Measurements from ENCODE around the gene RFX5. TPM values are rescaled to one million over a fixed set of nuclear protein-coding genes. Genes with fewer than 3 reads are reported as not detected.

Gene RFX5
- total and polyA plus RNA-seq, 9 of the 15 experiments (the other 6 are each of a cell fraction or from before 2014, with no cell fraction given) = 3.8 to 48.2 (median 32.2) TPM

DNA sequence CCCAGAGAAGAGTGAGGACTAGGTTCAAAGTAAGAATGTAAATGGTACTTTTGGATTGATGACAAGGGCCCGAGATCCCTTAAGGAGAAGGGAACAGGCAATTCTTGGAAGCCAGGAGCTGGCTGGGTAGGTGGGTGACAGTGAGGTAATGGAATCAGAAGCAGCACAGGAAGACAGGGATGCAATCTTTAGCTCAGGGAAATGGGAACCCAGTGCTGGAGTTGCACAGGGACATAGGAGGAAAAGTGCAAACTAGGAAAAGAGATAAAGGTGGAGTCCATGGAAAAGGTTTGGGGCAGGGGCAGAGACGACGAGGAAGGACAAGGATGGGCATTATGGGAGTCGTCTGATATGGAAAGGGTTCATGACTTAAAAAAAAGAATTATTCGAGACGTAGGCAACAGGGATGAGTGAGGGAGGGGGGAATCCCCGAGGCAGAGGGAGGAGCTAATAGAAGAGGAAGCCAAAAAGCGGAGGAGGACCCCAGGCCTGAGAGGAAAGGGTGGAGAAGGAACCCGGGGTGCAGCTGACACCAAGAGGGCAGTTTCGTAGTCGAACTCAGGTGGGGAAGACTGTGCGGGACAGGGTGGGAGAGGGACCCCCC is 20.3 kb downstream of the RFX5 start:
- WGBS (ENCODE audit: insufficient coverage, low coverage, missing lambda C conversion rate) = 0% methylated on average over 9 of the region's 12 CpGs
- FAIRE-seq (peak; percentile 54), ATAC-seq (peak; percentile 76), DNase-seq (ENCODE audit: extremely low read depth in 1 of 4, low spot score in 3 of 4) (peak in 2 of 4 experiments; percentile 73 to 79)
- H2AFZ ChIP-seq (ENCODE audit: low read depth, low read length) = peak overlapping the region; percentile 97; the same call in 1 of the 2 replicates
- no peaks in the 10 kb centered on the region for H3K9me1 ChIP-seq (ENCODE audit: control insufficient read depth, insufficient read depth, low read length)
- CTCF ChIA-PET (ENCODE audit: low intra/inter-chr PET ratio) = no interaction called here
- BruUV-seq (replicated peaks) = no TSS peak
- peaks cover 21% of the 10 kb centered on the region for H3K36me3 ChIP-seq (ENCODE audit: control insufficient read depth, insufficient read depth, low read length)
- H3K4me3 ChIP-seq = peak overlapping the region; percentile 55
- intact Hi-C loops (cut with micrococcal nuclease) (loop anchor here (1.0 kb wide), 1 partner anchor 15 kb away; no protein-coding TSS in a partner anchor), in situ Hi-C loops (cut with MboI) (no loop called here)
- H3K27ac ChIP-seq (ENCODE audit: extremely low read depth, low read depth, low read length) = peak overlapping the region; percentile 86
- peak overlapping the region; percentile 97 for H3K4me2 ChIP-seq (ENCODE audit: insufficient read depth, low read length)
- H3K27me3 ChIP-seq (ENCODE audit: control insufficient read depth in 2 of 2, insufficient read depth in 2 of 2, low read length in 2 of 2) = no peaks in the 10 kb centered on the region
- POLR2A ChIA-PET = interaction anchor here (0.7 to 12.6 kb wide), 11 partner anchors 9 to 265 kb away, joined by 3 to 156 read pairs (median 7); partner anchors contain the start of genes PSMB4, PSMD4 and RFX5
- H3K9me3 ChIP-seq (replicated peaks; ENCODE audit: control insufficient read depth, insufficient read depth, low read depth, low read length) = no peaks in the 10 kb centered on the region
- 0 out of 2 replicates have a peak, but pooled peaks cover 5% of the 10 kb centered on the region for H4K20me1 ChIP-seq (replicated peaks; ENCODE audit: control insufficient read depth, insufficient read depth, low read length)
- peaks cover 34% of the 10 kb centered on the region for H3K79me2 ChIP-seq (ENCODE audit: control insufficient read depth, insufficient read depth, low read length)
- H3K9ac ChIP-seq (ENCODE audit: insufficient read depth in 1 of 2, low read depth in 2 of 2, low read length in 2 of 2) = peak overlapping the region; percentile 72 to 94
- peaks cover 3 to 35% of the 10 kb centered on the region in 2 experiments; a peak in 4 of 5 replicates for H3K4me1 ChIP-seq (replicated peaks in 1 of 2; ENCODE audit: control insufficient read depth in 2 of 2, insufficient read depth in 2 of 2, low read length in 2 of 2)
- TF ChIP-seq ELF4 (CRISPR knock-in tag; IDR thresholded peaks at IDR 0.05) (peak; percentile 10; the same call in 1 of the 2 replicates), HSF4 (CRISPR knock-in tag; IDR thresholded peaks at IDR 0.05; ENCODE audit: borderline replicate concordance) (no peak), ZNF239 (CRISPR knock-in tag; IDR thresholded peaks at IDR 0.05) (no peak), DPF2 (IDR thresholded peaks at IDR 0.05) (no peak), LARP7 (IDR thresholded peaks at IDR 0.05) (0 out of 2 replicates have a peak, but pooled peaks have one; percentile 12), CEBPG (CRISPR knock-in tag; IDR thresholded peaks at IDR 0.05) (no peak), CEBPG (tag; conservative IDR thresholded peaks at IDR 0.05 in 1 of 2, IDR thresholded peaks at IDR 0.05 in 1 of 2) (no peak), TRIM28 (IDR thresholded peaks at IDR 0.05) (no peak), KAT7 (CRISPR knock-in tag; IDR thresholded peaks at IDR 0.05; ENCODE audit: borderline replicate concordance) (0 out of 2 replicates have a peak, but pooled peaks have one; percentile 59)
- TF ChIP-seq, protein P1, sequence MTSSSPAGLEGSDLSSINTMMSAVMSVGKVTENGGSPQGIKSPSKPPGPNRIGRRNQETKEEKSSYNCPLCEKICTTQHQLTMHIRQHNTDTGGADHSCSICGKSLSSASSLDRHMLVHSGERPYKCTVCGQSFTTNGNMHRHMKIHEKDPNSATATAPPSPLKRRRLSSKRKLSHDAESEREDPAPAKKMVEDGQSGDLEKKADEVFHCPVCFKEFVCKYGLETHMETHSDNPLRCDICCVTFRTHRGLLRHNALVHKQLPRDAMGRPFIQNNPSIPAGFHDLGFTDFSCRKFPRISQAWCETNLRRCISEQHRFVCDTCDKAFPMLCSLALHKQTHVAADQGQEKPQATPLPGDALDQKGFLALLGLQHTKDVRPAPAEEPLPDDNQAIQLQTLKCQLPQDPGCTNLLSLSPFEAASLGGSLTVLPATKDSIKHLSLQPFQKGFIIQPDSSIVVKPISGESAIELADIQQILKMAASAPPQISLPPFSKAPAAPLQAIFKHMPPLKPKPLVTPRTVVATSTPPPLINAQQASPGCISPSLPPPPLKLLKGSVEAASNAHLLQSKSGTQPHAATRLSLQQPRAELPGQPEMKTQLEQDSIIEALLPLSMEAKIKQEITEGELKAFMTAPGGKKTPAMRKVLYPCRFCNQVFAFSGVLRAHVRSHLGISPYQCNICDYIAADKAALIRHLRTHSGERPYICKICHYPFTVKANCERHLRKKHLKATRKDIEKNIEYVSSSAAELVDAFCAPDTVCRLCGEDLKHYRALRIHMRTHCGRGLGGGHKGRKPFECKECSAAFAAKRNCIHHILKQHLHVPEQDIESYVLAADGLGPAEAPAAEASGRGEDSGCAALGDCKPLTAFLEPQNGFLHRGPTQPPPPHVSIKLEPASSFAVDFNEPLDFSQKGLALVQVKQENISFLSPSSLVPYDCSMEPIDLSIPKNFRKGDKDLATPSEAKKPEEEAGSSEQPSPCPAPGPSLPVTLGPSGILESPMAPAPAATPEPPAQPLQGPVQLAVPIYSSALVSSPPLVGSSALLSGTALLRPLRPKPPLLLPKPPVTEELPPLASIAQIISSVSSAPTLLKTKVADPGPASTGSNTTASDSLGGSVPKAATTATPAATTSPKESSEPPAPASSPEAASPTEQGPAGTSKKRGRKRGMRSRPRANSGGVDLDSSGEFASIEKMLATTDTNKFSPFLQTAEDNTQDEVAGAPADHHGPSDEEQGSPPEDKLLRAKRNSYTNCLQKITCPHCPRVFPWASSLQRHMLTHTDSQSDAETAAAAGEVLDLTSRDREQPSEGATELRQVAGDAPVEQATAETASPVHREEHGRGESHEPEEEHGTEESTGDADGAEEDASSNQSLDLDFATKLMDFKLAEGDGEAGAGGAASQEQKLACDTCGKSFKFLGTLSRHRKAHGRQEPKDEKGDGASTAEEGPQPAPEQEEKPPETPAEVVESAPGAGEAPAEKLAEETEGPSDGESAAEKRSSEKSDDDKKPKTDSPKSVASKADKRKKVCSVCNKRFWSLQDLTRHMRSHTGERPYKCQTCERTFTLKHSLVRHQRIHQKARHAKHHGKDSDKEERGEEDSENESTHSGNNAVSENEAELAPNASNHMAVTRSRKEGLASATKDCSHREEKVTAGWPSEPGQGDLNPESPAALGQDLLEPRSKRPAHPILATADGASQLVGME (CRISPR knock-in tag; IDR thresholded peaks at IDR 0.05) = 0 out of 2 replicates have a peak, but pooled peaks have one; percentile 1

Measured in K562 (cell line).